T-helper 17 cell (primary cell): ENCODE results near the gene VEGFD. TPM values are rescaled to one million over a fixed set of nuclear protein-coding genes. Genes with fewer than 3 reads are reported as not detected.

Experiments used
- ATAC-seq: fragments of 150-1000 bp; cut with Tn5 transposase; 2 replicates; pipeline ENCODE4 v1.10.0; 2021; ENCODE audit warnings: mild to moderate bottlenecking, moderate library complexity
- DNase-seq, 3 donors: peaks; one replicate each; pipeline versions ENCODE4 v3.0.0 to v3.0.0-alpha.2; 2020 to 2021
- H3K9me3 ChIP-seq: one replicate; pipeline ENCODE4 v1.7.0; 2013; ENCODE audit warnings: low read length, mild to moderate bottlenecking; ENCODE audit not compliant: control insufficient read depth, poor library complexity, severe bottlenecking
- H3K27ac Mint-ChIP-seq: one replicate; pipeline ENCODE4 v1.8.0; 2022; ENCODE audit warnings: mild to moderate bottlenecking, moderate library complexity, mixed read lengths
- H3K27me3 Mint-ChIP-seq: one replicate; pipeline ENCODE4 v1.8.0; 2022; ENCODE audit warnings: mixed read lengths
- H3K36me3 Mint-ChIP-seq: one replicate; pipeline ENCODE4 v1.8.0; 2022; ENCODE audit warnings: low read depth, mixed read lengths
- H3K4me1 Mint-ChIP-seq: one replicate; pipeline ENCODE4 v1.8.0; 2022; ENCODE audit warnings: mild to moderate bottlenecking, mixed read lengths
- H3K4me3 Mint-ChIP-seq: one replicate; pipeline ENCODE4 v1.8.0; 2022; ENCODE audit warnings: mild to moderate bottlenecking, moderate library complexity, mixed read lengths
- total RNA-seq, 4 donors: library from RNA in 2 of 4; stranded (reverse) in 2 of 4; gene quantifications; one replicate each; pipeline ENCODE4 v1.2.3 and lab custom pipeline; 2022 to 2026

VEGFD gene
- total RNA-seq, 2 donors from 2014 or later = not detected

GRCh38 chrX:15399962-15400391 lies 15.8 kb upstream of the VEGFD start:
- no peak overlapping the region for H3K27ac Mint-ChIP-seq
- H3K36me3 Mint-ChIP-seq = no peaks in the 10 kb centered on the region
- H3K9me3 ChIP-seq = no peaks in the 10 kb centered on the region
- no peak for ATAC-seq
- H3K4me3 Mint-ChIP-seq = no peak overlapping the region
- no peaks in the 10 kb centered on the region for H3K4me1 Mint-ChIP-seq
- DNase-seq = no peak
- H3K27me3 Mint-ChIP-seq = no peaks in the 10 kb centered on the region

GRCh38 chrX:15398874-15399273 lies 14.7 kb upstream of the VEGFD start:
- ATAC-seq = no peak

GRCh38 chrX:15395789-15396188 lies 11.6 kb upstream of the VEGFD start:
- Mint-ChIP-seq H3K27me3 (no peaks in the 10 kb centered on the region), H3K4me1 (no peaks in the 10 kb centered on the region), H3K27ac (no peak overlapping the region), H3K4me3 (no peak overlapping the region), H3K36me3 (no peaks in the 10 kb centered on the region)
- DNase-seq (no peak), ATAC-seq (no peak)
- no peaks in the 10 kb centered on the region for H3K9me3 ChIP-seq

More at GRCh38 chrX:15398874-15399273, 14.7 kb upstream of the VEGFD start:
- no peak for DNase-seq
- H3K27ac Mint-ChIP-seq = no peak overlapping the region
- H3K4me3 Mint-ChIP-seq = no peak overlapping the region
- no peaks in the 10 kb centered on the region for H3K36me3 Mint-ChIP-seq
- H3K4me1 Mint-ChIP-seq = no peaks in the 10 kb centered on the region
- no peaks in the 10 kb centered on the region for H3K27me3 Mint-ChIP-seq
- H3K9me3 ChIP-seq = no peaks in the 10 kb centered on the region

GRCh38 chrX:15391850-15392249 lies 7.6 kb upstream of the VEGFD start:
- no peak overlapping the region for H3K27ac Mint-ChIP-seq
- H3K27me3 Mint-ChIP-seq = no peaks in the 10 kb centered on the region
- ATAC-seq (no peak), DNase-seq (no peak)
- H3K4me1 Mint-ChIP-seq = no peaks in the 10 kb centered on the region
- no peaks in the 10 kb centered on the region for H3K36me3 Mint-ChIP-seq
- no peak overlapping the region for H3K4me3 Mint-ChIP-seq
- no peaks in the 10 kb centered on the region for H3K9me3 ChIP-seq

GRCh38 chrX:15382813-15383212 lies 1.4 kb downstream of the VEGFD start:
- Mint-ChIP-seq H3K27ac (no peak overlapping the region), H3K4me1 (no peaks in the 10 kb centered on the region), H3K36me3 (no peaks in the 10 kb centered on the region), H3K4me3 (no peak overlapping the region), H3K27me3 (peaks cover 12% of the 10 kb centered on the region)
- ATAC-seq = no peak
- H3K9me3 ChIP-seq = no peaks in the 10 kb centered on the region
- DNase-seq = no peak

- H3K4me3 Mint-ChIP-seq = no peak overlapping the region
- H3K9me3 ChIP-seq = no peaks in the 10 kb centered on the region
- H3K27ac Mint-ChIP-seq = no peak overlapping the region
- ATAC-seq (no peak), DNase-seq (no peak)
- no peaks in the 10 kb centered on the region for H3K4me1 Mint-ChIP-seq
- H3K36me3 Mint-ChIP-seq = no peaks in the 10 kb centered on the region
- peaks cover 10% of the 10 kb centered on the region for H3K27me3 Mint-ChIP-seq
Measured at GRCh38 chrX:15376956-15377355, 7.3 kb downstream of the VEGFD start.

GRCh38 chrX:15373976-15374375 lies 10.2 kb downstream of the VEGFD start:
- no peaks in the 10 kb centered on the region for H3K36me3 Mint-ChIP-seq
- ATAC-seq = no peak
- H3K9me3 ChIP-seq = no peaks in the 10 kb centered on the region
- no peaks in the 10 kb centered on the region for H3K4me1 Mint-ChIP-seq
- no peak overlapping the region for H3K27ac Mint-ChIP-seq
- DNase-seq = no peak
- H3K27me3 Mint-ChIP-seq = peaks cover 13% of the 10 kb centered on the region
- no peak overlapping the region for H3K4me3 Mint-ChIP-seq

- no peaks in the 10 kb centered on the region for H3K9me3 ChIP-seq
- no peaks in the 10 kb centered on the region for H3K4me1 Mint-ChIP-seq
- H3K27me3 Mint-ChIP-seq = peaks cover 34% of the 10 kb centered on the region
- ATAC-seq (no peak), DNase-seq (no peak)
- no peak overlapping the region for H3K4me3 Mint-ChIP-seq
- H3K36me3 Mint-ChIP-seq = no peaks in the 10 kb centered on the region
- no peak overlapping the region for H3K27ac Mint-ChIP-seq
Measured at GRCh38 chrX:15366506-15367352, 17.5 kb downstream of the VEGFD start.

- ATAC-seq (no peak), DNase-seq (no peak)
- H3K4me3 Mint-ChIP-seq = no peak overlapping the region
- no peaks in the 10 kb centered on the region for H3K36me3 Mint-ChIP-seq
- H3K9me3 ChIP-seq = no peaks in the 10 kb centered on the region
- H3K27ac Mint-ChIP-seq = no peak overlapping the region
- no peaks in the 10 kb centered on the region for H3K4me1 Mint-ChIP-seq
- peaks cover 14% of the 10 kb centered on the region for H3K27me3 Mint-ChIP-seq
Measured at GRCh38 chrX:15359701-15360100, 24.5 kb downstream of the VEGFD start.

- H3K27me3 Mint-ChIP-seq = peaks cover 9% of the 10 kb centered on the region
Measured at GRCh38 chrX:15358533-15358932, 25.7 kb downstream of the VEGFD start.

GRCh38 chrX:15356444-15356843 lies 27.8 kb downstream of the VEGFD start:
- no peak for ATAC-seq
- Mint-ChIP-seq H3K36me3 (no peaks in the 10 kb centered on the region), H3K27me3 (peaks cover 9% of the 10 kb centered on the region), H3K27ac (no peak overlapping the region), H3K4me3 (no peak overlapping the region), H3K4me1 (no peaks in the 10 kb centered on the region)
- no peak for DNase-seq
- no peaks in the 10 kb centered on the region for H3K9me3 ChIP-seq

More at GRCh38 chrX:15358533-15358932, 25.7 kb downstream of the VEGFD start:
- H3K36me3 Mint-ChIP-seq = no peaks in the 10 kb centered on the region
- no peak for DNase-seq
- no peak for ATAC-seq
- H3K4me3 Mint-ChIP-seq = no peak overlapping the region
- no peaks in the 10 kb centered on the region for H3K4me1 Mint-ChIP-seq
- H3K9me3 ChIP-seq = no peaks in the 10 kb centered on the region
- H3K27ac Mint-ChIP-seq = no peak overlapping the region

GRCh38 chrX:15350329-15350996 lies 33.8 kb downstream of the VEGFD start:
- Mint-ChIP-seq H3K4me3 (no peak overlapping the region), H3K27me3 (no peaks in the 10 kb centered on the region), H3K36me3 (no peaks in the 10 kb centered on the region), H3K4me1 (no peaks in the 10 kb centered on the region), H3K27ac (no peak overlapping the region)
- ATAC-seq = no peak
- DNase-seq = no peak
- H3K9me3 ChIP-seq = no peaks in the 10 kb centered on the region

GRCh38 chrX:15349046-15349445 lies 35.2 kb downstream of the VEGFD start:
- no peak for DNase-seq
- H3K36me3 Mint-ChIP-seq = no peaks in the 10 kb centered on the region
- peaks cover 2% of the 10 kb centered on the region for H3K27me3 Mint-ChIP-seq
- ATAC-seq = peak; percentile 35
- H3K4me3 Mint-ChIP-seq = no peak overlapping the region
- no peaks in the 10 kb centered on the region for H3K9me3 ChIP-seq
- no peak overlapping the region for H3K27ac Mint-ChIP-seq
- H3K4me1 Mint-ChIP-seq = no peaks in the 10 kb centered on the region
